Gastroesophageal sphincter (tissue), 3 donors: Measurements from ENCODE around the gene MYF6.

Source experiments
- CTCF ChIP-seq, 4 experiments: fragments of 200-600 bp in 2 of 4; fragments of 450-650 bp in 2 of 4; sonication (generic) in 1 of 4; IDR thresholded peaks; one replicate each; pipeline ENCODE4 v1.5.1; 2017 to 2019; ENCODE audit warnings: antibody characterized with exemption in 4 of 4, mild to moderate bottlenecking in 2 of 4, moderate library complexity in 2 of 4
- POLR2A ChIP-seq, 2 donors: fragments of 450-650 bp; IDR thresholded peaks; one replicate each; pipeline ENCODE4 v1.6.1; 2017; ENCODE audit warnings: antibody characterized with exemption in 2 of 2, mild to moderate bottlenecking in 2 of 2, moderate library complexity in 1 of 2
- POLR2AphosphoS5 ChIP-seq: sonication (generic); formaldehyde crosslinking; IDR thresholded peaks from one replicate; pipeline ENCODE4 v1.6.1; 2017; ENCODE audit warnings: antibody characterized with exemption

GRCh38 chr12:80690090-80690489, 17.3 kb upstream of the MYF6 start:
- TF ChIP-seq POLR2A (IDR thresholded peaks at IDR 0.05) (no peak), CTCF (IDR thresholded peaks at IDR 0.05) (no peak), POLR2AphosphoS5 (no peak)
